HepG2 (cell line): Measurements from ENCODE around the gene HPCAL1. TPM values are rescaled to one million over a fixed set of nuclear protein-coding genes. Genes with fewer than 3 reads are reported as not detected.
A peak's percentile ranks its signal among the peaks of the same experiment; 100 is the strongest.

Experiments
- E2F2 ChIP-seq: sonication (generic); formaldehyde crosslinking; IDR thresholded peaks from 2 replicates; pipeline ENCODE4 v1.4.0; 2020; ENCODE audit warnings: missing genetic modification reagents, borderline replicate concordance
- KLF16 ChIP-seq, 2 experiments: sonication (generic) in 1 of 2; formaldehyde crosslinking in 1 of 2; IDR thresholded peaks; 2 replicates each; pipeline versions ENCODE4 v1.6.1 to v1.8.0; 2016 to 2023; ENCODE audit warnings: missing genetic modification reagents in 2 of 2, missing compliant biosample characterization in 1 of 2
- MAFG ChIP-seq: sonication (generic); formaldehyde crosslinking; IDR thresholded peaks from 2 replicates; pipeline ENCODE4 v1.5.1; 2020; ENCODE audit warnings: mild to moderate bottlenecking, missing genetic modification reagents
- MEIS1 ChIP-seq: sonication (generic); formaldehyde crosslinking; IDR thresholded peaks from 2 replicates; pipeline ENCODE4 v1.9.0; 2021; ENCODE audit warnings: mild to moderate bottlenecking, missing genetic modification reagents, moderate library complexity, borderline replicate concordance
- NFATC3 ChIP-seq: sonication (generic); formaldehyde crosslinking; IDR thresholded peaks from 2 replicates; pipeline ENCODE4 v1.5.1; 2020; ENCODE audit warnings: mild to moderate bottlenecking, missing genetic modification reagents
- NFE2 ChIP-seq: sonication (generic); formaldehyde crosslinking; IDR thresholded peaks from 2 replicates; pipeline ENCODE4 v1.4.0; 2020; ENCODE audit warnings: missing genetic modification reagents
- PREB ChIP-seq: sonication (generic); formaldehyde crosslinking; IDR thresholded peaks from 2 replicates; pipeline ENCODE4 v1.4.0; 2020; ENCODE audit warnings: missing genetic modification reagents
- TBP ChIP-seq: sonication (generic); formaldehyde crosslinking; IDR thresholded peaks from 2 replicates; pipeline ENCODE4 v1.5.0; 2020; ENCODE audit warnings: missing genetic modification reagents
- TCF7 ChIP-seq: sonication (generic); IDR thresholded peaks from 2 replicates; pipeline ENCODE4 v1.6.1; 2016; ENCODE audit warnings: antibody characterized with exemption, low read depth
- ZBTB49 ChIP-seq: sonication (generic); formaldehyde crosslinking; IDR thresholded peaks from 2 replicates; pipeline ENCODE4 v1.4.0; 2020; ENCODE audit warnings: missing genetic modification reagents, borderline replicate concordance
- ZMAT3 ChIP-seq: sonication (generic); formaldehyde crosslinking; conservative IDR thresholded peaks from 2 replicates; pipeline ENCODE4 v1.7.0; 2021; ENCODE audit warnings: missing genetic modification reagents
- ZNF407 ChIP-seq: sonication (generic); formaldehyde crosslinking; IDR thresholded peaks from one replicate; pipeline ENCODE4 v1.5.1; 2020; ENCODE audit warnings: mild to moderate bottlenecking, missing genetic modification reagents; ENCODE audit errors: not compliant biosample characterization
- ZNF562 ChIP-seq: sonication (generic); formaldehyde crosslinking; IDR thresholded peaks from 2 replicates; pipeline ENCODE4 v1.8.0; 2022; ENCODE audit warnings: missing genetic modification reagents, borderline replicate concordance
- polyA plus RNA-seq, 8 experiments: library from polyadenylated mRNA; depleted of rRNA in 3 of 8; stranded (reverse) in 7 of 8; unstranded in 1 of 8; fragments of >200 nt; fragmentation: Illumina TruSeq in 4 of 8; extraction: Trizol in 4 of 8; gene quantifications; 2 replicates each; pipeline versions ENCODE4 v1.2.1 to v1.2.3, GENCODE V29; 2011 to 2016; ENCODE audit warnings: low read depth in 4 of 8, missing spikeins in 1 of 8, mixed read lengths in 1 of 8; ENCODE audit not compliant: insufficient read depth in 1 of 8
- total RNA-seq, 5 experiments: library from RNA; depleted of rRNA; stranded (reverse); fragments of >200 nt; fragmentation: Illumina TruSeq; extraction: Trizol; gene quantifications; 2 replicates each; pipeline ENCODE4 v1.2.3, GENCODE V29; 2016; ENCODE audit warnings: low read depth in 1 of 5

The HPCAL1 gene
- total and polyA plus RNA-seq, 2 of the 13 experiments (the other 11 are each of a cell fraction or from before 2014, with no cell fraction given): 29.5 to 29.9 TPM

- TF ChIP-seq ZBTB49 (CRISPR knock-in tag) (peak; percentile 90), NFE2 (peak; percentile 57; the same call in 1 of the 2 replicates), MAFG (peak; percentile 44; the same call in 1 of the 2 replicates), ZNF562 (peak; percentile 94; the same call in 1 of the 2 replicates), ZNF407 (CRISPR knock-in tag) (peak; percentile 100), NFATC3 (peak; percentile 99), KLF16 (CRISPR knock-in tag; IDR thresholded peaks at IDR 0.05) (peak; percentile 83 to 97; a peak in 3 of 4 replicates), TCF7 (no peak), MEIS1 (CRISPR knock-in tag) (peak; percentile 98), TBP (CRISPR knock-in tag) (no peak), ZMAT3 (CRISPR knock-in tag) (peak; percentile 100), E2F2 (CRISPR knock-in tag) (peak; percentile 73; the same call in 1 of the 2 replicates), PREB (peak; percentile 85; the same call in 1 of the 2 replicates)
These were observed 146.1 kb downstream of the HPCAL1 start (continued) for GRCh38 chr2:10448576-10449485.
